ENCODE results near the gene TMEM131.
"Not testable (repeated sequence)": the region's sequence is repeated elsewhere in the genome, so short reads cannot be mapped to it uniquely, and the experiment has no call there.

Gene TMEM131

GRCh38 chr2:97910403-97911205, 85.1 kb downstream of the TMEM131 start:
- peak; percentile 60 for DNase-seq

DNA sequence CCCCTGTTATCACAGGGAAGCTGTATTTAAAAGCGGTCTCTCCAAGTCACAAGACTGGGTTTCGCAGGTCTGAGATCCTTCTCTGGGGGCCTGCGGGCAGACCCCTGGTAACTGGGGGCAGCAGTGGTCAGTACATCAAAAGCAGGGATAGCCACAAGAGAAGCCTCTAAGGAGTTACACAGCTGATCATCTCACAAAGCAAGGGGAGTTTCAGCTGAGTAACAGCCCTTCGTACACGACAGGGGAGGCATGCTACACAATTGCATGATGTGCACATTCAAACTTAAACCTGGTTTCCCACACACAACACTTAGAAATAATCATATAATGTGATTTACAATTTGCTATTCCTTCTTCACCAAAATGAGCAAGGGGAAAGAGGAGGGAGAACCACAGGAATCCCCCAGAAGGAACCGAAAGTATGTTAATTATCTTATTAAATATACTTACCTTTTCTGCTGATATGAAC, 87.5 kb downstream of the TMEM131 start:
- DNase-seq, result no peak

- DNase-seq, result no peak
Observed at GRCh38 chr2:97907369-97908100, 88.2 kb downstream of the TMEM131 start.

GRCh38 chr2:97906307-97906706, 89.4 kb downstream of the TMEM131 start:
- no peak for DNase-seq

- no peak for DNase-seq
Observed at GRCh38 chr2:97905294-97905693, 90.5 kb downstream of the TMEM131 start.

DNA sequence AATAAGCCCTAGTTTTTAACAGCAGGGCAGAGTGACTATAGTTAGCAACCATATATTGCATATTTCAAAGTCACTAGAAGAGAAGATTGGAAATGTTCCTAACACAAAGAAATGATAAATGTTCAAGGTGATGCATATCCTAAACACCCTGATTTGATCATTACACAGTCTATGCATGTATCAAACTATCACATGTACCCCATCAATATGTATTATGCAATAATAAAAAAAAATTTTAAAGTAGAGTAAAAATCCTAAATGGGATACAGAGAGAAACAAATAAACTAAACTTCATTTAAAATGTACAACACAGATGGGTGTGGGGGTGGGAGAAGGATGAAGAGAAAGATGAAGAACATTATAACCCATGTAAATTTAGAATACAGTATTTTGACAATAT, 93.9 kb downstream of the TMEM131 start:
- no peak for DNase-seq

GRCh38 chr2:97900806-97901205, 94.9 kb downstream of the TMEM131 start:
- peak; percentile 77 for DNase-seq

DNA sequence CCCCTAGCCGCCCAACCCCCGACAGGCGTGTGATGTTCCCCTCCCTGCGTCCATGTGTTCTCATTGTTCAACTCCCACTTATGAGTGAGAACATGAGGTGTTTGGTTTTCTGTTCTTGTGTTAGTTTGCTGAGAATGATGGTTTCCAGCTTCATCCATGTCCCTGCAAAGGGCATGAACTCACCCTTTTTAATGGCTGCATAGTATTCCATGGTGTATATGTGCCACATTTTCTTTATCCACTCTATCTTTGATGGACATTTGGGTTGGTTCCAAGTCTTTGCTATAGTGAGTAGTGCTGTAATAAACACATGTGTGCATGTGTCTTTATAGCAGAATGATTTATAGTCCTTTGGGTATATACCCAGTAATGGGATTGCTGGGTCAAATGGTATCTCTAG, 102.7 kb downstream of the TMEM131 start:
- not testable (repeated sequence) for DNase-seq

GRCh38 chr2:97891611-97892010, 104.1 kb downstream of the TMEM131 start:
- DNase-seq, result no peak

DNA sequence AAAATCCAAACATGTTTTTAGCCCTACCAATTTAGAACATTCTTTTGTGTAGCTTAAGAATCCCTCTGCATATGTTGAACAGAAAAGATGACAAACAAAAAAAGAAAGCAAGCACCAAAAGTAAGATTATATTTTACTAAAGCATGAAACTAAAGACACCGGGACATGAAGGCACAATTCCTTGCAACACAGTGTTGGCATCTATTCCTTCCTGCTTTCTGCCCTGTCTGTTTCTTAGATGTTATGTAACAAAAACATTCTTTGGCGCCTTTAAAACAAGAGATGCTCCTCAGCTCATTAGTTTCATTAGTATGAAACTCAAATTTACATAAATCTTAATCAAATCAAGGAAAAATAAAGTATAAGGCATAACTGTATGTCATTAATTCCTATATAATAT, 106.6 kb downstream of the TMEM131 start:
- no peak for DNase-seq

- DNase-seq, result no peak
Observed at GRCh38 chr2:97885841-97886240, 109.9 kb downstream of the TMEM131 start.

GRCh38 chr2:97880334-97880733, 115.4 kb downstream of the TMEM131 start:
- no peak for DNase-seq

DNA sequence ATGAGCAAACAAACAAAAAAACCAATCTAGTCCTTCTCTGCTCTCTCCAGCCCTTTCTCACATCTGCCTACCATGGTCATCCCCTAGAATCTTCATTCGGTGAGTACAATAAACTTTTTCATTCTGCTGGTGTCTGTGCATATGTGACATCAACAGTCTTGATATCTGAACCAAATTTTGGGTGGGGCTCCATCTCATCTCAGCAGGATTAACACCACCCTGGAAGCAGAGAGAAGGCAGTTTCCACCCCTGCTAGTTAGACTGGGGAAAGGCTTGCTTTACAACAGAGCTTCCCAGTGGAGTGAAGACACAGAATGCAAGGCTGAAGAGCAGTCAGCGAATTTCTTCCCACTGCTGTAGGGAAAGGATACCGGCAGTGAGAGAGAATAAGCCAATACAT, 116.9 kb downstream of the TMEM131 start:
- no peak for DNase-seq

GRCh38 chr2:97878317-97878716, 117.4 kb downstream of the TMEM131 start:
- DNase-seq, result not testable (repeated sequence)

GRCh38 chr2:97871096-97871780, 124.5 kb downstream of the TMEM131 start:
- DNase-seq, result peak; percentile 94

- DNase-seq, result peak; percentile 48
Observed at GRCh38 chr2:97870396-97870843, 125.3 kb downstream of the TMEM131 start.

- DNase-seq, result no peak
Observed at GRCh38 chr2:97869722-97870346, 125.9 kb downstream of the TMEM131 start.

GRCh38 chr2:97868986-97869721, 126.6 kb downstream of the TMEM131 start:
- peak; percentile 97 for DNase-seq

GRCh38 chr2:97863829-97864228, 131.9 kb downstream of the TMEM131 start:
- no peak for DNase-seq

GRCh38 chr2:97861177-97861576, 134.6 kb downstream of the TMEM131 start:
- DNase-seq, result no peak

DNA sequence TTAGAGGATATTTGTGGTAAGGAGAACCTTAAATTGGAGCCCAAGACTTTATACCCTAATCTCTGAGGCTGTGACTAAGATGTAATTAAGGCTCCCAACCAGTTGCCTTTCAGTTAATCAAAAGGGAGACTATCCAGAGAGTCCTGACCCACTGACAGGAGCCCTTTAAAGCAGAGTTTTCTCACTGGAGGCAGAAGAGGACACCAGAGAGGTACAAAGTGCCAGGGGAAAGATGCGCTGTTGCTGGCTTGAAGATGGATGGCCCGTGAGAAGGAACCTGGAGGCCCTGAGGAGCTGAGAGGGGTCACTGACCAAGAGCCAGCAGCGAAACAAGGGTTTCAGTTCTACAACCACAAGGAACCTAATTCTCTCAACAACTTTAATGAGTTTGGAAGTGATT, 137.3 kb downstream of the TMEM131 start:
- DNase-seq, result no peak

DNA sequence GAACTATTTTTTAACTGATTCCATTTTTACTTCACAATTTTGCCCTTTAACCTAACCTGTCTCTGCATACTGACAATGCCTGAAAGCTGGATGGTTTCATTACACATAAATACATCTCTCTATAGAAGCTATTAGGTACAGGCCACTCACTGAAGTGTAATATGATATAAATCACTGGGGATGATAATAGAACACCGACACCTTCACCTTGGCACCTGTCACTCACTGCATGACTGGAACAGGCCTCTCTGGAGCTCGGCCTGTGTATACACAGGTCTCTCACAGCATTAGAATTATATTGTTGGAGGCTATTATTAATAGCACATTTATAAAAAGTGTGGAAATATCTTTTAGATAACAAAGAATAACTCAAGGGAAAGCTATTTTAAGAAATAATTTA, 138.2 kb downstream of the TMEM131 start:
- no peak for DNase-seq

Data from NCI-H226 (cell line).